Measurements from ENCODE around the gene LGALS3BP.

LGALS3BP gene

DNA sequence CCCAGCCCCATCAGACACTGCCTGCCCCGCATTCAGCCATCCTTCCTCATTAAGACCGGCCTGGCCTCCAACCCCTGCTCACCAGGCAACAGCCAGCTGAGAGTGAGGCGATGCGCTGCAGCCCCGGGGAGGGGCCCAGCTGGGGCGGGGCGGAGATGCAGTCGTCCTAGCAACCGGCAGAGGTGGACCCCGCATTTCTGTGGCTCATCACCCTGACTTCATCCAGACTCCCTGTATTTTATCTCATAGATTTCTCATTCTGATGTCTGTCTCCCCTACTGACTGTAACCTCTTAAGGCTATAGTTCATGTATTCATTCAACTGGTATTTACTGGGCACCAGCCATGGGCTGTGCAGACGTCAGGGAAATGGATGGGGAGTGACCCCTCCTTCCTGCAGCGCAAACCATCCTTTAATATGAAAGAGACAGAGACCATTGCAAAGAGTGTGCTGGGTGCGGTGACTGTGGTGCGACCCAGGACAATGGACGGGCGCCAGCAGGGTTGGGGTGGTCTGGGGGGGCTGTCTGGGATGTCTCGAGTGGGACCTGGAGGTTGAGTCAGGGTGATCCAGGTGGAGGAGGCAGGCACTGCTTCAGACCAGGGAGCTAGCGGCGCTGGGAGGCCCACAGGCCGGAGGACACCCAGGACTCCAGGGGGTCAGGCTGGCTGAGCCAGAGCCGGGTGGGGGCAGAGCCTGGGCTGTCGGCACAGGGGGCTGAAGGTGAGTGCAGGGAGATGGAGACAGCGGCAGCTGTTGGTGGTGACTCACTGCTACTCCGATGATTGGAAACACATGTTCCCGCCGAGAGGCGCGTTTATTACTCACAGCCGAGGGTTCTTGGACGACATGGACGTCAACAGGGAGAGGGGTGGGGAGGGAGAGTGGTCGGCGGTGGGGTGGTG is 44.1 kb downstream of the LGALS3BP start:
- peak overlapping the region; percentile 78 for H3K27ac ChIP-seq
- no peak for TF ChIP-seq ZFX (IDR thresholded peaks at IDR 0.05)
- TF ChIP-seq CTCF (conservative IDR thresholded peaks at IDR 0.05): no peak

DNA sequence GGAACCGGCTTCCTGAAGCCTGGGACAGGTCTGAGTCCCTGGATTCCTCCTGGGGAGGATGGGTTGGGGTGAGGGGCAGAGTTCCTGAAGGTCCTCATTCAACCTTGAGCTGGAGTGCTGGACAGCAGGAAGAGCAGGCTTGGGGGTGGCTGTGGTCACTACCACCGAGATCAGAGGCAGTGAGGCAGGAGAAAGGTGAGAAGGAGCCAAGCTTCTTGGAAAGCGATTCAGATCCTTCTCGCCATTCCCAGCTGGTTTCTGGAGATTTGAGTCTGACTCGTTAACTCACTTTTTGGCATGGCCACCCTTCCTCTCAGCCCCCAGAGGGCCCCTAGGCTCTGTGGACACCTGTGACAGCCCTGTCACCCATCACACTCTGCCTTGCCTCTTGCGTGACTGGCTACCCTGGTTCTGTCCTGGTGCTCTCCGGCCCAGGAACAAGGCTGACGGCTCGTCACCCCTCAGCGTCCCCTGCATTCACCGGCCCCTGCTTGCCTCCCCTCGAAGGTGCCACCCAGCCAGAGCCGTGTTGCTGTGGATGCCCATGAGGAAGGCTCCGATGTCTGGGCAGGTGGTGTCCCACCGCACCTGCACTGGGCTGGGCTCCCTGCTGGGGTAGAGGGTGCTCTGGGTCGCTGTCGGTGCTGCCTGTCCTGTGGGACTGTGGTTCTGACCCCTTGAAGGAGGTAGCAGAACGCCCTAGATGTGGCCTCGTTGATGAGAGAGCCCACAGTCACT is 44.9 kb downstream of the LGALS3BP start:
- no peak for TF ChIP-seq CTCF (conservative IDR thresholded peaks at IDR 0.05)
- no peak for TF ChIP-seq ZFX (IDR thresholded peaks at IDR 0.05)
- H3K27ac ChIP-seq: peak overlapping the region; percentile 78

GRCh38 chr17:78933959-78934568 is 45.7 kb downstream of the LGALS3BP start:
- H3K27ac ChIP-seq: peak overlapping the region; percentile 78
- TF ChIP-seq CTCF (conservative IDR thresholded peaks at IDR 0.05) (no peak), ZFX (IDR thresholded peaks at IDR 0.05) (no peak)

DNA sequence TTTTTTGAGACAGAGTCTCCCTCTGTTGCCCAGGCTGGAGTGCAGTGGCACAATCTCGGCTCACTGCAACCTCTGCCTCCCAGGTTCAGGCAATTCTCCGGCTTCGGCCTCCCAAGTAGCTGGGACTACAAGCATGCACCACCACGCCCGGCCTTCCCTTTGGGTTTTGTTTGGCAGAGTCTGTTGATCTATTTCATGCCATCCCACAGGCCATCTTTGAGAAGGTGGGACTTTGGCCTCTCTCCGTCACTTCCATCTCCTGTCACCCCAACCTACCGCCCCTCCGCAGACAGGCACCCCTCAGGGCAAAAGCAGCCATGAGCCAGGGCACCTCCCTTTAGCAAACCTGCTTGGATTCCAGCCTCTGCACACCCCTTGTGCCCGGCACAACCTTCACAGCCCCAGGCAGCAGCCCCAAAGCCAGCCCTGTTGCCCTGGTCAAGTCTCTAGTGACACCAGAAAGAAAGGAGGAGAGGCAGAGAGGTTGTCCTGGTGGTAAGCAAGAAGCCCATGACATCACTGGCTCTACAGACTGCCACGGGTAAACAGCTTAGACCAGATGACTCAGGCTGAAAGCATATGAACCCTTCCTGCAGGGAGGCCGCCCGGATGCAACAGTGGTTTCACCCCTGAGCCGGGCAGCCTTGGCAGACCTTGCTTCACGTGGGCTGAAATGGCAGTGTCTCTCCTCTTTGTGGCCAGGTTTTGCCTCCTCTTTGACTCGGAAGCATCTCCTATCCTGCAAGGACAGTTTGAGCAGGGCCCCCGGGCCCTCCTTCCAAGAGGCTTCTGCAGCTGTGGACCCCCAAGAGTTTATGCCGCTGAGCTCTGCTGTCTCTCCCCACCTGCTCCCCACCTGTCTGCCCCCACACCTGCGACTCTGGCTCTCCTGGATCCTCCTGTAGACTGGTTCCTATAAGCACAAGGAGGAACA is 46.4 kb downstream of the LGALS3BP start:
- no peak for TF ChIP-seq ZFX (IDR thresholded peaks at IDR 0.05)
- TF ChIP-seq CTCF (conservative IDR thresholded peaks at IDR 0.05): no peak
- H3K27ac ChIP-seq: peak overlapping the region; percentile 78

DNA sequence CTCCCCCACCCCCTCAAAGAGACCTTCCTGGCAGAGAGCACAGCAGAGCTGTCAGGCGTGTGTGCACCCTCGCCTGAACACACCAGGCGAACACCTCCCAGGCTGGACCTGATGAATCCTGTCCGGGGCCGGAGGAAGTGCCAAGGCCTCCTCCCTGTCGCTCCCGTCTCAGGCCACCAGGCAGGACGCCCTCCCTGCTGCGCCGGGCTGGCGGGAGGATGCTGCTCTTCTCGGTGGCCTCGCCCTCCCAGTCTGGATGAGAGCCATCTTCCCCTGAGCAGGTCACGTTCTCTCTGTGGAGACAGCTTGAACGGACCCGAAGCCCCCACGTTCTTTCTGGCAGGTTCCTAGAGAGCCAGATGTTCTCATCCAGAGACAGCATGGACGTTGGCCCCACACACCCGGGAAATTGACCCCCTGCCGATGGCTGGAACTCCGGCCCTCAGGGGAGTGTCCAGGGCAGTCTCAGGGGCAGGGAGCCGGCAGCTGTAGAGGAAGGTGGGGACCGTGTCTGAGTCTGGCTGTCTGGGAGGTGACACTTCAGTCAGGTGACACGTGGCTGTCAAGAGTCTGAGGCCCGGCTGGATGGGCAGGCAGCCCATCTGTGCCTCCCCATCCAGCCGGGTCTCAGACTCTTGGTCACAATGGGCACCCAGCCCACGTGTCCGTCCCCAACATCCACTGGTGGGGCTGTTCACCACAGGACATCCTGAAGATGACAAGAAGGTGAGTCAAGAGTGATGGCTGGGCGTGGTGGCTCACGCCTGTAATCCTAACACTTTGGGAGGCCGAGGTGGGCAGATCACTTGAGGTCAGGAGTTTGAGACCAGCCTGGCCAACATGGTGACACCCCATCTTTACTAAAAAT is 49.6 kb downstream of the LGALS3BP start:
- no peak for TF ChIP-seq ZFX (IDR thresholded peaks at IDR 0.05)
- no peak overlapping the region for H3K27ac ChIP-seq

GRCh38 chr17:78925662-78926555 is 53.8 kb downstream of the LGALS3BP start:
- H3K27ac ChIP-seq: peak overlapping the region; percentile 56
- TF ChIP-seq ZFX (IDR thresholded peaks at IDR 0.05) (no peak), CTCF (conservative IDR thresholded peaks at IDR 0.05) (no peak)
